Hippocampal formation (tissue), 2 donors: Measurements from ENCODE around the gene TDP1.
A peak's percentile ranks its signal among the peaks of the same experiment; 100 is the strongest.

Experiments used
- DNase-seq, 2 donors: peaks; one replicate each; lab custom pipeline; 2025; lab: John Stamatoyannopoulos, UW

TDP1 gene

GRCh38 chr14:89941830-89942377 is 13.8 kb upstream of the TDP1 start:
- no peak for DNase-seq

- DNase-seq = no peak
Measured at GRCh38 chr14:89947344-89947743, 8.4 kb upstream of the TDP1 start.

GRCh38 chr14:89952576-89952975 is 3.2 kb upstream of the TDP1 start:
- no peak for DNase-seq

GRCh38 chr14:89953602-89954001 is 2.1 kb upstream of the TDP1 start:
- no peak for DNase-seq

GRCh38 chr14:89954070-89955021 is 1.4 kb upstream of the TDP1 start, which contains the start of gene EFCAB11:
TSS of gene EFCAB11 (minus strand) at chr14:89954730. CDS start at chr14:89954660, 70 bp downstream.
- DNase-seq = peak; percentile 98 to 99

- DNase-seq = peak; percentile 56 to 63
Measured at GRCh38 chr14:89955022-89955744, 544 bp upstream of the TDP1 start.

GRCh38 chr14:89956661-89957009 is 908 bp downstream of the TDP1 start:
- no peak for DNase-seq

- no peak for DNase-seq
Measured at GRCh38 chr14:89957376-89957775, 1.6 kb downstream of the TDP1 start.

GRCh38 chr14:89957791-89958190 is 2.1 kb downstream of the TDP1 start:
- DNase-seq = no peak

- no peak for DNase-seq
Measured at GRCh38 chr14:89958966-89959365, 3.2 kb downstream of the TDP1 start.

- DNase-seq = no peak
Measured at GRCh38 chr14:89959853-89960445, 4.2 kb downstream of the TDP1 start.

GRCh38 chr14:89960914-89961313 is 5.2 kb downstream of the TDP1 start:
- DNase-seq = no peak

GRCh38 chr14:89963288-89963978 is 7.7 kb downstream of the TDP1 start:
- no peak for DNase-seq

- no peak for DNase-seq
Measured at GRCh38 chr14:89965839-89966238, 10.1 kb downstream of the TDP1 start.

- DNase-seq = peak; percentile 68 to 78
Measured at GRCh38 chr14:89973234-89973823, 17.6 kb downstream of the TDP1 start.

GRCh38 chr14:89977668-89978067 is 21.9 kb downstream of the TDP1 start:
- peak; percentile 47 to 66 for DNase-seq

GRCh38 chr14:89978656-89979055 is 22.9 kb downstream of the TDP1 start:
- DNase-seq = peak in 1 of 2 donors; percentile 13

- DNase-seq = no peak
Measured at GRCh38 chr14:89983375-89983774, 27.6 kb downstream of the TDP1 start.

GRCh38 chr14:89986462-89987160 is 30.9 kb downstream of the TDP1 start:
- DNase-seq = no peak

- DNase-seq = no peak
Measured at GRCh38 chr14:89987161-89987475, 31.4 kb downstream of the TDP1 start.

GRCh38 chr14:89988787-89989186 is 33.1 kb downstream of the TDP1 start:
- no peak for DNase-seq
